IMR-90 (cell line): Measurements from ENCODE around the gene ERBB4. TPM values are rescaled to one million over a fixed set of nuclear protein-coding genes. Genes with fewer than 3 reads are reported as not detected.

ENCODE experiments used
- ATAC-seq: fragments of 200-7000 bp; cut with Tn5 transposase; 2 replicates; pipeline ENCODE4 v1.9.1; 2020; ENCODE audit warnings: low read depth, mild to moderate bottlenecking, moderate library complexity
- BruUV-seq: library from RNA; stranded (reverse); fragments of 400-500 nt; replicated peaks from 2 replicates; lab custom pipeline; 2021; lab: Mats Ljungman, UMichigan
- CTCF ChIA-PET: fragments of 300-600 bp; formaldehyde crosslinking; extraction: SDS; loops from one replicate; lab custom pipeline; 2021; ENCODE audit warnings: antibody characterized with exemption; lab: Yijun Ruan, JAX
- POLR2A ChIA-PET: fragments of 300-600 bp; sonication (Branson Sonifier 250); formaldehyde crosslinking; loops from one replicate; lab custom pipeline; 2022; ENCODE audit warnings: antibody characterized with exemption; ENCODE audit not compliant: unreplicated experiment; lab: Charles Lee
- DNase-seq: peaks from one replicate; pipeline ENCODE4 v3.0.0; 2013
- H2AFZ ChIP-seq: replicated peaks from 2 replicates; pipeline ENCODE3; 2013; ENCODE audit warnings: low read length, mild to moderate bottlenecking; ENCODE audit not compliant: poor library complexity
- H2AK5ac ChIP-seq: 2 replicates; pipeline ENCODE4 v1.6.1; 2013; ENCODE audit warnings: low read depth, low read length, inconsistent platforms
- H2AK9ac ChIP-seq: replicated peaks from 2 replicates; pipeline ENCODE3; 2013; ENCODE audit warnings: mild to moderate bottlenecking, low read depth, low read length, moderate library complexity; ENCODE audit not compliant: poor library complexity
- H2BK120ac ChIP-seq: 2 replicates; pipeline ENCODE4 v1.6.1; 2013; ENCODE audit warnings: low read depth, low read length, inconsistent platforms
- H2BK15ac ChIP-seq: 3 replicates; pipeline ENCODE4 v1.6.1; 2013; ENCODE audit warnings: low read depth, low read length, inconsistent platforms
- H2BK20ac ChIP-seq: 2 replicates; pipeline ENCODE4 v1.6.1; 2013; ENCODE audit warnings: low read depth, mild to moderate bottlenecking, inconsistent platforms, low read length, moderate library complexity
- H2BK5ac ChIP-seq: 2 replicates; pipeline ENCODE4 v1.6.1; 2013; ENCODE audit warnings: mild to moderate bottlenecking, low read depth, low read length, inconsistent platforms; ENCODE audit not compliant: poor library complexity, severe bottlenecking
- H3K14ac ChIP-seq: replicated peaks from 2 replicates; pipeline ENCODE4 v1.6.1; 2013; ENCODE audit warnings: low read depth, low read length, inconsistent platforms
- H3K18ac ChIP-seq: 2 replicates; pipeline ENCODE4 v1.6.1; 2013; ENCODE audit warnings: low read depth, low read length, control low read depth
- H3K23ac ChIP-seq: 2 replicates; pipeline ENCODE4 v1.6.1; 2013; ENCODE audit warnings: low read depth, low read length, inconsistent platforms
- H3K27ac ChIP-seq: 2 replicates; pipeline ENCODE4 v1.5.1; 2013; ENCODE audit warnings: mild to moderate bottlenecking, control low read depth, low read length; ENCODE audit not compliant: insufficient read depth
- H3K27me3 ChIP-seq: 2 replicates; pipeline ENCODE4 v1.6.1; 2013; ENCODE audit warnings: low read length; ENCODE audit not compliant: control insufficient read depth, insufficient read depth
- H3K36me3 ChIP-seq: 2 replicates; pipeline ENCODE4 v1.6.1; 2013; ENCODE audit warnings: low read length, mixed read lengths; ENCODE audit not compliant: control insufficient read depth, insufficient read depth
- H3K4ac ChIP-seq: 2 replicates; pipeline ENCODE4 v1.6.1; 2013; ENCODE audit warnings: low read depth, low read length, inconsistent platforms
- H3K4me1 ChIP-seq: 2 replicates; pipeline ENCODE4 v1.6.1; 2013; ENCODE audit warnings: low read length, mixed read lengths; ENCODE audit not compliant: control insufficient read depth, insufficient read depth
- H3K4me2 ChIP-seq: 2 replicates; pipeline ENCODE4 v1.6.1; 2013; ENCODE audit warnings: low read depth, mild to moderate bottlenecking, control low read depth, low read length, moderate library complexity
- H3K4me3 ChIP-seq: 2 replicates; pipeline ENCODE4 v1.5.1; 2013; ENCODE audit warnings: low read depth, mild to moderate bottlenecking, control low read depth, low read length, moderate library complexity; ENCODE audit not compliant: insufficient read depth
- H3K56ac ChIP-seq: 2 replicates; pipeline ENCODE4 v1.6.1; 2013; ENCODE audit warnings: low read length, inconsistent platforms; ENCODE audit not compliant: insufficient read depth; ENCODE audit errors: extremely low read depth
- H3K79me1 ChIP-seq, 2 experiments: 2 replicates each; pipeline ENCODE4 v1.6.1; 2013; ENCODE audit warnings: low read length in 2 of 2, inconsistent platforms in 1 of 2, low read depth in 1 of 2
- H3K9ac ChIP-seq: 2 replicates; pipeline ENCODE4 v1.6.1; 2013; ENCODE audit warnings: low read depth, low read length, control low read depth
- H3K9me1 ChIP-seq: 2 replicates; pipeline ENCODE4 v1.6.1; 2013; ENCODE audit warnings: low read length, inconsistent platforms; ENCODE audit not compliant: insufficient read depth
- H3K9me3 ChIP-seq: 2 replicates; pipeline ENCODE4 v1.6.1; 2013; ENCODE audit warnings: low read length; ENCODE audit not compliant: control insufficient read depth, insufficient read depth
- H4K20me1 ChIP-seq: 2 replicates; pipeline ENCODE4 v1.6.1; 2013; ENCODE audit warnings: low read length, inconsistent platforms; ENCODE audit not compliant: insufficient read depth
- H4K5ac ChIP-seq: 2 replicates; pipeline ENCODE4 v1.6.1; 2013; ENCODE audit warnings: mild to moderate bottlenecking, low read depth, low read length, control low read depth
- H4K8ac ChIP-seq, 2 experiments: 2 replicates each; pipeline ENCODE4 v1.6.1; 2013; ENCODE audit warnings: low read depth in 2 of 2, low read length in 2 of 2, control low read depth in 1 of 2, inconsistent platforms in 1 of 2
- H4K91ac ChIP-seq: 2 replicates; pipeline ENCODE4 v1.6.1; 2013; ENCODE audit warnings: low read depth, low read length, inconsistent platforms; ENCODE audit not compliant: insufficient read depth
- BHLHE40 ChIP-seq: fragments of 150-350 bp; IDR thresholded peaks from 2 replicates; pipeline ENCODE4 v1.6.1; 2016; ENCODE audit warnings: mild to moderate bottlenecking, low read depth, low read length
- CEBPB ChIP-seq: IDR thresholded peaks from 2 replicates; pipeline ENCODE4 v1.6.1; 2012; ENCODE audit warnings: low read depth, low read length, improper control_type of control experiment
- NFE2L2 ChIP-seq: fragments of 150-350 bp; IDR thresholded peaks from 2 replicates; pipeline ENCODE4 v1.6.1; 2016; ENCODE audit warnings: low read depth, mild to moderate bottlenecking, low read length
- RFX5 ChIP-seq: IDR thresholded peaks from 2 replicates; pipeline ENCODE4 v1.8.0; 2012; ENCODE audit warnings: low read depth, mild to moderate bottlenecking, low read length, moderate library complexity
- SMC3 ChIP-seq: fragments of 150-350 bp; IDR thresholded peaks from 2 replicates; pipeline ENCODE4 v1.6.1; 2016; ENCODE audit warnings: low read depth, mild to moderate bottlenecking, antibody characterized with exemption, low read length, moderate library complexity
- whole genome bisulfite sequencing, 2 experiments: methylation state at CpG; one replicate each; pipeline versions ENCODE4 v1.1.5 to v1.1.7; 2013; ENCODE audit warnings: missing lambda C conversion rate in 2 of 2; ENCODE audit not compliant: insufficient read length in 1 of 2; ENCODE audit errors: extremely low coverage in 2 of 2; 5-methylcytosine and 5-hydroxymethylcytosine counted together
- dilution Hi-C: fragments of 300-500 bp; cut with HindIII; formaldehyde crosslinking; loops from one replicate; pipeline ENCODE4 v1.14.3; 2018; ENCODE audit warnings: low sequenced_read_pairs; ENCODE audit not compliant: unreplicated experiment
- in situ Hi-C: fragments of 300-500 bp; cut with MboI; formaldehyde crosslinking; loops from 3 replicates; pipeline ENCODE4 v1.14.3; 2019; ENCODE audit warnings: low sequenced_read_pairs, inconsistent platforms, mixed read lengths
- intact Hi-C: fragments of 100-400 bp; cut with micrococcal nuclease; formaldehyde crosslinking; loops from 2 replicates; pipeline ENCODE4 v1.10.0; 2022
- polyA plus RNA-seq, 3 experiments: library from polyadenylated mRNA; depleted of rRNA; stranded (reverse); fragments of >200 nt; gene quantifications; 2 replicates each; pipeline ENCODE4 v1.2.3, GENCODE V29; 2012; ENCODE audit warnings: low replicate concordance in 1 of 3
- total RNA-seq: library from RNA; depleted of rRNA; stranded (reverse); fragments of >200 nt; gene quantifications from 2 replicates; pipeline ENCODE4 v1.2.3, GENCODE V29; 2012
- TF ChIP-seq, protein P1 (sequence below): fragments of 150-350 bp; IDR thresholded peaks from 2 replicates; pipeline ENCODE4 v1.6.1; 2017; ENCODE audit warnings: mild to moderate bottlenecking, antibody characterized with exemption, low read length, low read depth

ERBB4 gene
- total and polyA plus RNA-seq, 2 of the 4 experiments (the other 2 are of a cell fraction) = not detected

DNA sequence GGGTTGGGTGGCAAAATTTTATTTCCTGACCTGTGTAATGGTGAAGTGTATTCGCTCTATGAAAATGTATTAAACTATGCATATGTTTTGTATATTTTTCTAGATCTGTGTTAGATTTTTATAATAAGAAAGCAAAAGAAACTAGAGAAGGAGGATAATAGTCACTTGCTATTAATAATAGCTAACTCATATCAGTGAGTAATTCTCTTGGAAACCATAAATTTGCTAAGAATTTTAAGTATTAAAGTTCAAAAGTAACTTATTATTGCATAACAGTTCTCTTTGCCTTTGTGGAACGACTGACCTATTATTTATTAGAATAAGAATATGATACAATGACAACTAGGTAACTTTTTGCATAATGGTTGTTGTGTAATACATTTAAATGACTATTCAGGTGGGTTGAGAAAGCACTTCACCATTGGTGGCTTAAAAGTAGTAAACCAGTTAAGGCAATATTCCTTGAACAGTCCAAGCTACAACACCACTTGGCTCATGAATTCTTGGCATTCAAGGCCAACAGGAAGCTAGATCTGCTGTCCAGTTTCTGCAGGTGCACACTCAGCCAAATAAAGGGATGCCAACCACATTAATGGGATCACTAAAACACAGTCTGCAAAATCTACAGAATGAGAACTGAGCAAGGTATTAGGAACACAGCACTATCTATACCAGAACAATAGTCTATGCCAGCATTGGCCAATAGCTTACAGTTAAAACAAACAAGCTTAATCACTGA, 1060.9 kb downstream of the ERBB4 start:
- no peak overlapping the region for H4K8ac ChIP-seq
- no peak overlapping the region for H3K23ac ChIP-seq
- no peak overlapping the region for H3K4me2 ChIP-seq
- H3K79me1 ChIP-seq = no peaks in the 10 kb centered on the region
- no peak overlapping the region for H3K27ac ChIP-seq
- H2AFZ ChIP-seq = no peak overlapping the region
- no peaks in the 10 kb centered on the region for H3K27me3 ChIP-seq
- H3K36me3 ChIP-seq = no peaks in the 10 kb centered on the region
- no peak overlapping the region for H2BK120ac ChIP-seq
- 0 out of 2 replicates have a peak, but pooled peaks cover 2% of the 10 kb centered on the region for H3K9me3 ChIP-seq
- H3K18ac ChIP-seq = no peak overlapping the region
- H4K5ac ChIP-seq = no peak overlapping the region
- no peak overlapping the region for H2BK20ac ChIP-seq
- H2AK5ac ChIP-seq = no peak overlapping the region
- no peak overlapping the region for H2BK15ac ChIP-seq
- TF ChIP-seq, protein P1, sequence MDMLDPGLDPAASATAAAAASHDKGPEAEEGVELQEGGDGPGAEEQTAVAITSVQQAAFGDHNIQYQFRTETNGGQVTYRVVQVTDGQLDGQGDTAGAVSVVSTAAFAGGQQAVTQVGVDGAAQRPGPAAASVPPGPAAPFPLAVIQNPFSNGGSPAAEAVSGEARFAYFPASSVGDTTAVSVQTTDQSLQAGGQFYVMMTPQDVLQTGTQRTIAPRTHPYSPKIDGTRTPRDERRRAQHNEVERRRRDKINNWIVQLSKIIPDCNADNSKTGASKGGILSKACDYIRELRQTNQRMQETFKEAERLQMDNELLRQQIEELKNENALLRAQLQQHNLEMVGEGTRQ = no peak
- no peak for TF ChIP-seq CEBPB
- no peak for TF ChIP-seq NFE2L2
- no peak for TF ChIP-seq RFX5
- no peak for TF ChIP-seq BHLHE40
- TF ChIP-seq SMC3 = no peak
- intact Hi-C loops (no loop called here), in situ Hi-C loops (no loop called here), dilution Hi-C loops (no loop called here)
- H3K4me1 ChIP-seq = no peaks in the 10 kb centered on the region
- H3K4ac ChIP-seq = no peak overlapping the region
- no peak overlapping the region for H3K56ac ChIP-seq
- DNase-seq = no peak
- H4K20me1 ChIP-seq = no peaks in the 10 kb centered on the region
- H3K9ac ChIP-seq = no peak overlapping the region
- ChIA-PET CTCF (no interaction called here), POLR2A (no interaction called here)
- no peak overlapping the region for H3K4me3 ChIP-seq
- H2BK5ac ChIP-seq = no peak overlapping the region
- no CpG with 5 or more reads among the region's 2 CpGs for WGBS, 2 experiments
- H2AK9ac ChIP-seq = no peak overlapping the region
- no peak for ATAC-seq
- no TSS peak for BruUV-seq
- no peaks in the 10 kb centered on the region for H3K9me1 ChIP-seq
- H4K91ac ChIP-seq = no peak overlapping the region
- no peak overlapping the region for H3K14ac ChIP-seq
